ENCODE data around the gene ANAPC10.

Gene ANAPC10

GRCh38 chr4:145069361-145069760 is 28.6 kb downstream of the ANAPC10 start:
- H3K9me2 ChIP-seq (replicated peaks; ENCODE audit: insufficient read depth, low read length): no peaks in the 10 kb centered on the region
- DNase-seq: no peak
- H3K27ac ChIP-seq (ENCODE audit: low read length): no peak overlapping the region
- no peak overlapping the region for H2AFZ ChIP-seq (ENCODE audit: low read length)
- no peak for TF ChIP-seq EZH2phosphoT487 (IDR thresholded peaks at IDR 0.05; ENCODE audit: low read length)
- TF ChIP-seq, protein P1, sequence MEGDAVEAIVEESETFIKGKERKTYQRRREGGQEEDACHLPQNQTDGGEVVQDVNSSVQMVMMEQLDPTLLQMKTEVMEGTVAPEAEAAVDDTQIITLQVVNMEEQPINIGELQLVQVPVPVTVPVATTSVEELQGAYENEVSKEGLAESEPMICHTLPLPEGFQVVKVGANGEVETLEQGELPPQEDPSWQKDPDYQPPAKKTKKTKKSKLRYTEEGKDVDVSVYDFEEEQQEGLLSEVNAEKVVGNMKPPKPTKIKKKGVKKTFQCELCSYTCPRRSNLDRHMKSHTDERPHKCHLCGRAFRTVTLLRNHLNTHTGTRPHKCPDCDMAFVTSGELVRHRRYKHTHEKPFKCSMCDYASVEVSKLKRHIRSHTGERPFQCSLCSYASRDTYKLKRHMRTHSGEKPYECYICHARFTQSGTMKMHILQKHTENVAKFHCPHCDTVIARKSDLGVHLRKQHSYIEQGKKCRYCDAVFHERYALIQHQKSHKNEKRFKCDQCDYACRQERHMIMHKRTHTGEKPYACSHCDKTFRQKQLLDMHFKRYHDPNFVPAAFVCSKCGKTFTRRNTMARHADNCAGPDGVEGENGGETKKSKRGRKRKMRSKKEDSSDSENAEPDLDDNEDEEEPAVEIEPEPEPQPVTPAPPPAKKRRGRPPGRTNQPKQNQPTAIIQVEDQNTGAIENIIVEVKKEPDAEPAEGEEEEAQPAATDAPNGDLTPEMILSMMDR (IDR thresholded peaks at IDR 0.05; ENCODE audit: low read length): no peak
- TF ChIP-seq EZH2 (optimal IDR thresholded peaks at IDR 0.05; ENCODE audit: low read depth, low read length): no peak
- no peaks in the 10 kb centered on the region for H3K4me1 ChIP-seq (ENCODE audit: low read length)
- 0 out of 2 replicates have a peak, but pooled peaks cover 3% of the 10 kb centered on the region for H3K36me3 ChIP-seq (replicated peaks; ENCODE audit: insufficient read depth, low read length)
- no peaks in the 10 kb centered on the region for H4K20me1 ChIP-seq (ENCODE audit: insufficient read depth, low read length)
- peaks cover under 1% of the 10 kb centered on the region; the same call in 1 of the 2 replicates for H3K79me2 ChIP-seq (ENCODE audit: low read length)
- no peaks in the 10 kb centered on the region for H3K9me3 ChIP-seq (replicated peaks; ENCODE audit: insufficient read depth, low read length)
- no peak overlapping the region for H3K4me3 ChIP-seq (ENCODE audit: low read length)
- H3K27me3 ChIP-seq (replicated peaks; ENCODE audit: insufficient read depth, low read length): no peaks in the 10 kb centered on the region
- no peaks in the 10 kb centered on the region for H3F3A ChIP-seq (ENCODE audit: insufficient read depth, low read length)
- H3K9ac ChIP-seq (ENCODE audit: low read length): no peak overlapping the region
- no peak overlapping the region for H3K4me2 ChIP-seq (ENCODE audit: low read depth, low read length)

- Histone ChIP-seq H4K20me1 (ENCODE audit: insufficient read depth, low read length) (no peaks in the 10 kb centered on the region), H2AFZ (ENCODE audit: low read length) (no peak overlapping the region), H3K4me3 (ENCODE audit: low read length) (no peak overlapping the region), H3K36me3 (replicated peaks; ENCODE audit: insufficient read depth, low read length) (0 out of 2 replicates have a peak, but pooled peaks cover 3% of the 10 kb centered on the region), H3K4me2 (ENCODE audit: low read depth, low read length) (no peak overlapping the region), H3K4me1 (ENCODE audit: low read length) (no peaks in the 10 kb centered on the region), H3F3A (ENCODE audit: insufficient read depth, low read length) (no peaks in the 10 kb centered on the region), H3K27me3 (replicated peaks; ENCODE audit: insufficient read depth, low read length) (no peaks in the 10 kb centered on the region), H3K79me2 (ENCODE audit: low read length) (no peaks in the 10 kb centered on the region), H3K27ac (ENCODE audit: low read length) (no peak overlapping the region), H3K9me2 (replicated peaks; ENCODE audit: insufficient read depth, low read length) (no peaks in the 10 kb centered on the region), H3K9me3 (replicated peaks; ENCODE audit: insufficient read depth, low read length) (no peaks in the 10 kb centered on the region), H3K9ac (ENCODE audit: low read length) (no peak overlapping the region)
- TF ChIP-seq, protein P1 (IDR thresholded peaks at IDR 0.05; ENCODE audit: low read length): no peak
- TF ChIP-seq EZH2phosphoT487 (IDR thresholded peaks at IDR 0.05; ENCODE audit: low read length): no peak
- no peak for TF ChIP-seq EZH2 (optimal IDR thresholded peaks at IDR 0.05; ENCODE audit: low read depth, low read length)
- DNase-seq: no peak
These were observed 31.9 kb downstream of the ANAPC10 start for GRCh38 chr4:145066063-145066501.

DNA sequence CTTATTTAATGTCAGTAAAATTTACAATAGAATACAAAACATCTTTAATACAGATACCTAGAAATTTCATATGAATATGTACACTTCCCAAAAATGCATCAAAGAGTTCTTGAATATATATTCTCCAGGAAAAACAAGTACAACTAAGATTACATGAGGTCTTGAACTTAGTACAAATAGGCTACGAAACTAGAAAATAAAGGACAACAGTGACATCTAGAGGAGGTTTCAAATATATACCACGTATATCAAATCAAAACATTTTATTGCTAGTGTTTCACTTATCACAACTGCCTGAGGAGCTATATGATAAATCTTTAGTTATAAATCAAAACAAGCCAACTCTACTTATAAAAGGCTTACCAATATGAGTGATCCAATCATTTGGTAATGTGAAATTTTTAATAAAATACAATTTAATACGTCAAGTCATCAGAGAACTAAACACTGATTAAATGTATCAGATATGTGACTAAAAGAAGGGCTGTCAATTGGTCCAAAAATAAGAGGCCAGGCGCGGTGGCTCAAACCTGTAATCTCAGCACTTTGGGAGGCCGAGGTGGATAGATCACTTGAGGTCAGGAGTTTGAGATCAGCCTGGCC is 36.6 kb downstream of the ANAPC10 start:
- Histone ChIP-seq H4K20me1 (ENCODE audit: insufficient read depth, low read length) (no peaks in the 10 kb centered on the region), H3K4me2 (ENCODE audit: low read depth, low read length) (no peak overlapping the region), H3K9me3 (replicated peaks; ENCODE audit: insufficient read depth, low read length) (no peaks in the 10 kb centered on the region), H3K4me1 (ENCODE audit: low read length) (peaks cover 11% of the 10 kb centered on the region; the same call in 1 of the 2 replicates), H3K36me3 (replicated peaks; ENCODE audit: insufficient read depth, low read length) (no peaks in the 10 kb centered on the region), H3K9me2 (replicated peaks; ENCODE audit: insufficient read depth, low read length) (no peaks in the 10 kb centered on the region), H3K79me2 (ENCODE audit: low read length) (no peaks in the 10 kb centered on the region), H3K4me3 (ENCODE audit: low read length) (no peak overlapping the region), H3F3A (ENCODE audit: insufficient read depth, low read length) (no peaks in the 10 kb centered on the region), H2AFZ (ENCODE audit: low read length) (no peak overlapping the region), H3K27ac (ENCODE audit: low read length) (no peak overlapping the region), H3K27me3 (replicated peaks; ENCODE audit: insufficient read depth, low read length) (no peaks in the 10 kb centered on the region), H3K9ac (ENCODE audit: low read length) (no peak overlapping the region)
- TF ChIP-seq, protein P1 (IDR thresholded peaks at IDR 0.05; ENCODE audit: low read length): peak; percentile 57
- TF ChIP-seq EZH2phosphoT487 (IDR thresholded peaks at IDR 0.05; ENCODE audit: low read length) (no peak), EZH2 (optimal IDR thresholded peaks at IDR 0.05; ENCODE audit: low read depth, low read length) (no peak)
- peak; percentile 62 for DNase-seq
